HUES64 (cell line): ENCODE data around the gene FMNL2.
"Not testable (repeated sequence)": the region's sequence is repeated elsewhere in the genome, so short reads cannot be mapped to it uniquely, and the experiment has no call there.

Experiments
- H3K27ac ChIP-seq: 2 replicates; pipeline ENCODE4 v1.7.0; 2013; ENCODE audit warnings: low read depth, low read length, inconsistent platforms
- H3K27me3 ChIP-seq: 2 replicates; pipeline ENCODE4 v1.6.1; 2013; ENCODE audit warnings: mild to moderate bottlenecking, low read length; ENCODE audit not compliant: insufficient read depth
- H3K36me3 ChIP-seq: 2 replicates; pipeline ENCODE4 v1.6.1; 2013; ENCODE audit warnings: mild to moderate bottlenecking, low read length; ENCODE audit not compliant: insufficient read depth
- H3K4me1 ChIP-seq: 2 replicates; pipeline ENCODE4 v1.6.1; 2013; ENCODE audit warnings: mild to moderate bottlenecking, low read length, moderate library complexity; ENCODE audit not compliant: insufficient read depth
- H3K4me3 ChIP-seq: 2 replicates; pipeline ENCODE4 v1.5.1; 2013; ENCODE audit warnings: mild to moderate bottlenecking, low read length, moderate library complexity
- H3K9ac ChIP-seq: 2 replicates; pipeline ENCODE4 v1.6.1; 2013; ENCODE audit warnings: mild to moderate bottlenecking, low read depth, low read length
- H3K9me3 ChIP-seq: 2 replicates; pipeline ENCODE4 v1.6.1; 2013; ENCODE audit warnings: low read depth, low read length; ENCODE audit not compliant: insufficient read depth
- WGBS: fragments of 150-250, 120-280 bp; methylation state at CpG from one replicate; pipeline ENCODE4 v1.1.7; 2013; ENCODE audit warnings: missing lambda C conversion rate; 5-methylcytosine and 5-hydroxymethylcytosine counted together

The FMNL2 gene

GRCh38 chr2:152466980-152467676 lies 132.2 kb downstream of the FMNL2 start:
- peaks cover 84% of the 10 kb centered on the region for H3K4me1 ChIP-seq
- no peak overlapping the region for H3K9ac ChIP-seq
- 83% methylated on average over 10 of the region's 10 CpGs for WGBS
- no peak overlapping the region for H3K27ac ChIP-seq
- no peaks in the 10 kb centered on the region for H3K27me3 ChIP-seq
- no peaks in the 10 kb centered on the region for H3K36me3 ChIP-seq
- H3K4me3 ChIP-seq: no peak overlapping the region
- no peaks in the 10 kb centered on the region for H3K9me3 ChIP-seq

- H3K4me1 ChIP-seq: peaks cover 85% of the 10 kb centered on the region
- H3K36me3 ChIP-seq: no peaks in the 10 kb centered on the region
- H3K27me3 ChIP-seq: no peaks in the 10 kb centered on the region
- H3K9me3 ChIP-seq: no peaks in the 10 kb centered on the region
- no peak overlapping the region for H3K4me3 ChIP-seq
- peak overlapping the region; percentile 32; the same call in 1 of the 2 replicates for H3K27ac ChIP-seq
- WGBS: 87% methylated on average over 4 of the region's 4 CpGs
- no peak overlapping the region for H3K9ac ChIP-seq
Observed at GRCh38 chr2:152467677-152468410, 132.9 kb downstream of the FMNL2 start.

- 49% methylated on average over 8 of the region's 8 CpGs for WGBS
- H3K4me3 ChIP-seq: no peak overlapping the region
- no peaks in the 10 kb centered on the region for H3K36me3 ChIP-seq
- 0 out of 2 replicates have a peak overlapping the region, but pooled peaks have one; percentile 3 for H3K9ac ChIP-seq
- H3K9me3 ChIP-seq: no peaks in the 10 kb centered on the region
- peaks cover 85% of the 10 kb centered on the region for H3K4me1 ChIP-seq
- 0 out of 2 replicates have a peak overlapping the region, but pooled peaks have one; percentile 34 for H3K27ac ChIP-seq
- H3K27me3 ChIP-seq: no peaks in the 10 kb centered on the region
Observed at GRCh38 chr2:152468899-152469692, 134.1 kb downstream of the FMNL2 start.

GRCh38 chr2:152470861-152471854 lies 136.2 kb downstream of the FMNL2 start:
- H3K27ac ChIP-seq: no peak overlapping the region
- WGBS: 81% methylated on average over 12 of the region's 12 CpGs

GRCh38 chr2:152472481-152472887 lies 137.5 kb downstream of the FMNL2 start:
- Histone ChIP-seq H3K36me3 (no peaks in the 10 kb centered on the region), H3K4me3 (no peak overlapping the region), H3K4me1 (peaks cover 54% of the 10 kb centered on the region), H3K9ac (no peak overlapping the region), H3K27me3 (no peaks in the 10 kb centered on the region), H3K9me3 (no peaks in the 10 kb centered on the region), H3K27ac (no peak overlapping the region)
- 94% methylated on average over 1 of the region's 1 CpG for WGBS

More at GRCh38 chr2:152470861-152471854, 136.2 kb downstream of the FMNL2 start:
- Histone ChIP-seq H3K36me3 (no peaks in the 10 kb centered on the region), H3K9ac (peak overlapping the region; percentile 1; the same call in 1 of the 2 replicates), H3K4me3 (no peak overlapping the region), H3K27me3 (no peaks in the 10 kb centered on the region), H3K9me3 (no peaks in the 10 kb centered on the region), H3K4me1 (peaks cover 67% of the 10 kb centered on the region)

GRCh38 chr2:152473151-152473857 lies 138.3 kb downstream of the FMNL2 start:
- H3K27ac ChIP-seq: no peak overlapping the region
- no peak overlapping the region for H3K9ac ChIP-seq
- H3K9me3 ChIP-seq: no peaks in the 10 kb centered on the region
- WGBS: 100% methylated on average over 1 of the region's 1 CpG
- H3K4me3 ChIP-seq: no peak overlapping the region
- H3K27me3 ChIP-seq: no peaks in the 10 kb centered on the region
- H3K4me1 ChIP-seq: peaks cover 46% of the 10 kb centered on the region
- no peaks in the 10 kb centered on the region for H3K36me3 ChIP-seq

- not testable (repeated sequence) for H3K27me3 ChIP-seq, H3K36me3 ChIP-seq, H3K9me3 ChIP-seq, H3K9ac ChIP-seq, H3K27ac ChIP-seq, H3K4me3 ChIP-seq
- peaks cover 34% of the 10 kb centered on the region for H3K4me1 ChIP-seq
- 94% methylated on average over 5 of the region's 5 CpGs for WGBS
Observed at GRCh38 chr2:152474523-152474922, 139.5 kb downstream of the FMNL2 start.

GRCh38 chr2:152475982-152476381 lies 141.0 kb downstream of the FMNL2 start:
- H3K27ac ChIP-seq: no peak overlapping the region
- no peaks in the 10 kb centered on the region for H3K36me3 ChIP-seq
- H3K4me1 ChIP-seq: peaks cover 19% of the 10 kb centered on the region

GRCh38 chr2:152477347-152478092 lies 142.5 kb downstream of the FMNL2 start:
- H3K4me3 ChIP-seq: no peak overlapping the region
- H3K27ac ChIP-seq: no peak overlapping the region
- H3K27me3 ChIP-seq: no peaks in the 10 kb centered on the region
- 91% methylated on average over 6 of the region's 6 CpGs for WGBS
- no peak overlapping the region for H3K9ac ChIP-seq
- H3K36me3 ChIP-seq: no peaks in the 10 kb centered on the region
- peaks cover 12% of the 10 kb centered on the region for H3K4me1 ChIP-seq
- no peaks in the 10 kb centered on the region for H3K9me3 ChIP-seq

More at GRCh38 chr2:152475982-152476381, 141.0 kb downstream of the FMNL2 start:
- Histone ChIP-seq H3K4me3 (no peak overlapping the region), H3K27me3 (no peaks in the 10 kb centered on the region), H3K9me3 (no peaks in the 10 kb centered on the region), H3K9ac (no peak overlapping the region)
